ENCODE results near the gene ARMC7.

DNA sequence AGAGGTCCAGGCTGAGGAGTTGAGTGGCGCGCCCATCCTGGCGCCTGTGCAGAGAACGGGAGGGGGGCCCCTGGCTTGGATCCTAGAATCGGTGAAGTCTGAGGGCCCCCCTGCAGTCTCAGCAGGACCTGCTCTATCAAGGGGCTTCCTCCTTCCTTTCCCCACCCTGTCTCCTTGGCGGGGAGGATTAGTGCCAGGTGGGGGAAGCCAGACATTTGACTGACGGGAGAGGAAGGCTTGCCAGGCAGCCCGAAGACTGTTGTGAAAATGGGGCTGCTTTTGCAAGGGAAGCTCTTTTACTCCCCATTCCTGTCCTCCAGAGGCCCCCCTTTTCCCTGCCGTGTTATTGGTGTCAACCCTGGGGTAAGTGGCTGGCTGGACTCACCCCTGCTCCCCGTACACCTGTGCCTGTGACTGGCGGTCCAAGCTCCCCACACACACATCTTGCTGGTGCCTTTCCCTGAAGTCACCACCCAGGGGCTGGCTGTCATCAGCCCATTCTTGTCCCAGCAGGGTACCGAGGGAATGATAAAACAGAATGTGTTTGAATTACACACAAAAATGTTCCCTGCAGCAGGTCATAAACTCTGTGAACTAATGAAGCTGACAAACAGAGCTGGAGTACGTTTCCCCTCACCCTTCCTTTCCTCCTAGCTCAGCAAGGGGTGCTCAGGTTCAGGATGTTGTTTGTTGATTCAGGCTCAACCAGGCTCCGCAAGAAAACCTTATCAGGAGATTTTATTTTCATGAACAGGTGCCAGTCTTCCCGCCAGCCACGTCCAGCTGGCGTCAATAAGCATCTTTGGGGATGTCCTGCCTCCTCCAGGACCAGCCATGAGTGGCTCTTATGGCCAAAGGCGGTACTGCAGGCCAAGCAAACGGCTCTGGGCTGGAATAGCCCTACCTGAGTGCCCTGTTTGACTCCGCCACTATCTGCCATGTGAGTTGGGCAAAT lies 4.4 kb upstream of the ARMC7 start:
- TF ChIP-seq POLR2A (IDR thresholded peaks at IDR 0.05; ENCODE audit: low read depth, low read length) (no peak), NFE2L2 (IDR thresholded peaks at IDR 0.05; ENCODE audit: low read depth, low read length) (no peak), CTCF (conservative IDR thresholded peaks at IDR 0.05; ENCODE audit: low read depth, low read length) (peak; percentile 65), RCOR1 (IDR thresholded peaks at IDR 0.05; ENCODE audit: insufficient replicate concordance, low read length) (no peak), CHD1 (IDR thresholded peaks at IDR 0.05; ENCODE audit: low read depth, low read length) (no peak)
- TF ChIP-seq, protein P1, sequence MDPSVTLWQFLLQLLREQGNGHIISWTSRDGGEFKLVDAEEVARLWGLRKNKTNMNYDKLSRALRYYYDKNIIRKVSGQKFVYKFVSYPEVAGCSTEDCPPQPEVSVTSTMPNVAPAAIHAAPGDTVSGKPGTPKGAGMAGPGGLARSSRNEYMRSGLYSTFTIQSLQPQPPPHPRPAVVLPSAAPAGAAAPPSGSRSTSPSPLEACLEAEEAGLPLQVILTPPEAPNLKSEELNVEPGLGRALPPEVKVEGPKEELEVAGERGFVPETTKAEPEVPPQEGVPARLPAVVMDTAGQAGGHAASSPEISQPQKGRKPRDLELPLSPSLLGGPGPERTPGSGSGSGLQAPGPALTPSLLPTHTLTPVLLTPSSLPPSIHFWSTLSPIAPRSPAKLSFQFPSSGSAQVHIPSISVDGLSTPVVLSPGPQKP (IDR thresholded peaks at IDR 0.05; ENCODE audit: borderline replicate concordance, low read depth, low read length): no peak
